Small intestine (tissue), 7 donors: ENCODE measurements around the gene BBIP1. TPM values are rescaled to one million over a fixed set of nuclear protein-coding genes. Genes with fewer than 3 reads are reported as not detected.

ENCODE experiments used
- DNase-seq, 2 donors: peaks; one replicate each; pipeline versions ENCODE4 v3.0.0 to v3.0.0-alpha.2; 2013
- FAIRE-seq: peaks from 2 replicates; lab custom pipeline; 2012; peaks lifted over from hg19 to GRCh38; lab: Jason Lieb, UNC
- H3K27ac ChIP-seq, 3 donors: one replicate each; pipeline ENCODE4 v1.5.1; 2013; ENCODE audit warnings: low read length in 2 of 3, mild to moderate bottlenecking in 2 of 3, control low read depth in 1 of 3, inconsistent platforms in 1 of 3, low read depth in 1 of 3, moderate library complexity in 1 of 3
- H3K27me3 ChIP-seq, 3 donors: one replicate each; pipeline ENCODE4 v1.6.1; 2013; ENCODE audit warnings: low read length in 3 of 3, inconsistent platforms in 1 of 3; ENCODE audit not compliant: control insufficient read depth in 3 of 3, insufficient read depth in 3 of 3
- H3K36me3 ChIP-seq, 3 donors: one replicate each; pipeline ENCODE4 v1.6.1; 2013; ENCODE audit warnings: low read length in 3 of 3, inconsistent platforms in 1 of 3, low read depth in 1 of 3, mild to moderate bottlenecking in 1 of 3, moderate library complexity in 1 of 3; ENCODE audit not compliant: control insufficient read depth in 3 of 3, insufficient read depth in 2 of 3
- H3K4me1 ChIP-seq, 3 donors: one replicate each; pipeline ENCODE4 v1.6.1; 2013; ENCODE audit warnings: low read length in 2 of 3, inconsistent platforms in 1 of 3, low read depth in 1 of 3, mild to moderate bottlenecking in 1 of 3, moderate library complexity in 1 of 3; ENCODE audit not compliant: control insufficient read depth in 3 of 3, insufficient read depth in 2 of 3
- H3K4me3 ChIP-seq, 3 donors: one replicate each; pipeline ENCODE4 v1.5.1; 2013; ENCODE audit warnings: low read length in 3 of 3, control low read depth in 1 of 3, inconsistent platforms in 1 of 3, low read depth in 1 of 3, mild to moderate bottlenecking in 1 of 3, moderate library complexity in 1 of 3
- H3K9me3 ChIP-seq, 2 donors: one replicate each; pipeline ENCODE4 v1.6.1; 2013; ENCODE audit warnings: low read depth in 1 of 2, low read length in 1 of 2; ENCODE audit not compliant: control insufficient read depth in 2 of 2, insufficient read depth in 1 of 2
- WGBS, 3 donors: extraction: QIAGEN DNeasy Blood & Tissue Kit; methylation state at CpG; one replicate each; pipeline ENCODE4 v1.1.7; 2013; 5-methylcytosine and 5-hydroxymethylcytosine counted together
- polyA plus RNA-seq, 4 donors: library from polyadenylated mRNA; stranded (reverse) in 3 of 4; unstranded in 1 of 4; fragments of 200-250 nt in 3 of 4; fragments of 120-200 nt in 1 of 4; gene quantifications; one replicate each; pipeline versions ENCODE4 v1.2.1 to v1.2.3, GENCODE V29; 2013
- donor health status: healthy with polysubstance abuse.
- donor health status: control.
- donor health status: control.
- donor health status: Bipolar disorder and iron deficiency.
- donor health status: healthy.

Gene BBIP1
- polyA plus RNA-seq, 4 donors, result 10.7 to 21.1 (median 17.5) TPM

- H3K27ac ChIP-seq, result peak overlapping the region; percentile 11 to 97 (median 48)
- no peaks in the 10 kb centered on the region for H3K9me3 ChIP-seq
- peak overlapping the region; percentile 49 to 93 (median 81) for H3K4me3 ChIP-seq
- FAIRE-seq (no peak), DNase-seq (no peak)
- peaks cover 0 to 10% (median 2%) of the 10 kb centered on the region in 3 donors for H3K36me3 ChIP-seq
- 6 to 26% (median 21%) methylated on average over 2 of the region's 2 CpGs for WGBS, 3 donors
- no peaks in the 10 kb centered on the region for H3K27me3 ChIP-seq
- peaks cover 0 to 8% (median 4%) of the 10 kb centered on the region in 3 donors for H3K4me1 ChIP-seq
Measured at GRCh38 chr10:110873951-110874350, 45.0 kb downstream of the BBIP1 start.

- FAIRE-seq, result peak; percentile 85
- H3K4me1 ChIP-seq, result peaks cover 0 to 8% (median 5%) of the 10 kb centered on the region in 3 donors
- WGBS, 3 donors, result 1 to 2% (median 1%) methylated on average over 16 of the region's 16 CpGs
Measured at GRCh38 chr10:110872984-110873923, 45.7 kb downstream of the BBIP1 start.

GRCh38 chr10:110872145-110872983, 46.6 kb downstream of the BBIP1 start:
- FAIRE-seq, result no peak
- Histone ChIP-seq H3K4me3 (peak overlapping the region; percentile 81 to 100 (median 93)), H3K4me1 (peaks cover 0 to 8% (median 7%) of the 10 kb centered on the region in 3 donors), H3K9me3 (no peaks in the 10 kb centered on the region), H3K27me3 (no peaks in the 10 kb centered on the region), H3K27ac (peak overlapping the region; percentile 94 to 97 (median 95)), H3K36me3 (peaks cover 0 to 10% (median 2%) of the 10 kb centered on the region in 3 donors)
- WGBS, 3 donors, result 0 to 1% (median 0%) methylated on average over 50 to 70 of the region's 70 CpGs
- peak in 1 of 2 donors; percentile 82 for DNase-seq

More at GRCh38 chr10:110872984-110873923, 45.7 kb downstream of the BBIP1 start:
- peak overlapping the region; percentile 94 to 97 (median 95) for H3K27ac ChIP-seq
- peaks cover 0 to 10% (median 2%) of the 10 kb centered on the region in 3 donors for H3K36me3 ChIP-seq
- H3K9me3 ChIP-seq, result no peaks in the 10 kb centered on the region
- peak in 1 of 2 donors; percentile 50 for DNase-seq
- peak overlapping the region; percentile 81 to 100 (median 93) for H3K4me3 ChIP-seq
- H3K27me3 ChIP-seq, result no peaks in the 10 kb centered on the region

GRCh38 chr10:110871298-110872084, 47.5 kb downstream of the BBIP1 start, which contains the start of gene PDCD4:
Gene PDCD4 (plus strand): TSS chr10:110871928. CDS start chr10:110876028, 4,100 bp downstream.
- 1 to 2% (median 1%) methylated on average over 41 to 47 of the region's 47 CpGs for WGBS, 3 donors
- DNase-seq, result peak; percentile 98 to 99
- Histone ChIP-seq H3K4me3 (peak within 1 kb of the TSS; percentile 81 to 100 (median 93)), H3K9me3 (no peaks in the 10 kb centered on the region), H3K27ac (peak within 1 kb of the TSS; percentile 94 to 97 (median 95)), H3K36me3 (peaks cover 0 to 7% (median 0%) of the 10 kb centered on the region in 3 donors), H3K4me1 (peaks cover 0 to 11% (median 8%) of the 10 kb centered on the region in 3 donors), H3K27me3 (no peaks in the 10 kb centered on the region)
- no peak for FAIRE-seq

GRCh38 chr10:110870823-110871297, 48.1 kb downstream of the BBIP1 start:
- Histone ChIP-seq H3K27me3 (no peaks in the 10 kb centered on the region), H3K9me3 (no peaks in the 10 kb centered on the region), H3K27ac (peak overlapping the region; percentile 94 to 97 (median 95)), H3K4me1 (peaks cover 0 to 12% (median 12%) of the 10 kb centered on the region in 3 donors), H3K4me3 (peak overlapping the region in 2 of 3 donors; percentile 81 to 93), H3K36me3 (peaks cover 0 to 4% (median 0%) of the 10 kb centered on the region in 3 donors)
- FAIRE-seq (no peak), DNase-seq (no peak)
- WGBS, 3 donors, result 63 to 69% (median 68%) methylated on average over 13 of the region's 13 CpGs

- Histone ChIP-seq H3K4me3 (no peak overlapping the region), H3K27ac (peak overlapping the region in 2 of 3 donors; percentile 5 to 71), H3K9me3 (no peaks in the 10 kb centered on the region), H3K36me3 (peaks cover 0 to 4% (median 0%) of the 10 kb centered on the region in 3 donors), H3K4me1 (peaks cover 0 to 30% (median 27%) of the 10 kb centered on the region in 3 donors), H3K27me3 (no peaks in the 10 kb centered on the region)
- 61 to 92% (median 74%) methylated on average over 6 of the region's 6 CpGs for WGBS, 3 donors
- peak in 1 of 2 donors; percentile 60 for DNase-seq
- FAIRE-seq, result no peak
Measured at GRCh38 chr10:110868981-110869380, 50.0 kb downstream of the BBIP1 start.

GRCh38 chr10:110867807-110868465, 51.0 kb downstream of the BBIP1 start:
- Histone ChIP-seq H3K4me3 (no peak overlapping the region), H3K27ac (peak overlapping the region; percentile 1 to 73 (median 67)), H3K36me3 (peaks cover 0 to 4% (median 0%) of the 10 kb centered on the region in 3 donors), H3K4me1 (peaks cover 0 to 31% (median 30%) of the 10 kb centered on the region in 3 donors), H3K27me3 (no peaks in the 10 kb centered on the region), H3K9me3 (no peaks in the 10 kb centered on the region)
- DNase-seq, result no peak
- FAIRE-seq, result no peak
- WGBS, 3 donors, result 56 to 64% (median 63%) methylated on average over 4 of the region's 4 CpGs
